Colonic mucosa (tissue), 4 donors: ENCODE measurements around the gene RRAS. TPM values are rescaled to one million over a fixed set of nuclear protein-coding genes. Genes with fewer than 3 reads are reported as not detected.

Experiments used
- DNase-seq: peaks from one replicate; pipeline ENCODE4 v3.0.0-alpha.2; 2020
- H3K27ac ChIP-seq: fragments of 200-600 bp; one replicate; pipeline ENCODE4 v1.8.0; 2021
- H3K27me3 ChIP-seq: fragments of 200-600 bp; one replicate; pipeline ENCODE4 v1.8.0; 2021
- H3K36me3 ChIP-seq: fragments of 200-600 bp; one replicate; pipeline ENCODE4 v1.8.0; 2021
- H3K4me1 ChIP-seq: fragments of 200-600 bp; one replicate; pipeline ENCODE4 v1.8.0; 2021; ENCODE audit warnings: mild to moderate bottlenecking
- H3K4me3 ChIP-seq: fragments of 200-600 bp; one replicate; pipeline ENCODE4 v1.8.0; 2021
- H3K9ac ChIP-seq, 2 donors: one replicate each; pipeline ENCODE4 v1.7.0; 2013; ENCODE audit warnings: control low read depth in 2 of 2, low read depth in 2 of 2, low read length in 2 of 2
- H3K9me3 ChIP-seq: fragments of 200-600 bp; one replicate; pipeline ENCODE4 v1.8.0; 2021
- intact Hi-C: fragments of 100-400 bp; cut with DNase I; formaldehyde crosslinking; loops from one replicate; pipeline ENCODE4 v1.14.1; 2022
- total RNA-seq, 2 donors: library from RNA; stranded (reverse); fragmentation: NEBNext Ultra II Directional in 1 of 2; extraction: Animal tissue kit (Norgen Biotek cat#: 25700) in 1 of 2; gene quantifications; one replicate each; pipeline ENCODE4 v1.2.1, GENCODE V29; 2021
- TF ChIP-seq, protein P1 (sequence below): fragments of 200-600 bp; IDR thresholded peaks from one replicate; pipeline ENCODE4 v1.8.0; 2022; ENCODE audit warnings: antibody characterized with exemption, mild to moderate bottlenecking
- donor health status: healthy.
- donor health status: DM: no; HTN: no; CAD: no.
- donor health status: DM: no; HTN: no; CAD: no.

The RRAS gene
- total RNA-seq, 2 donors from 2014 or later = 45.7 to 62.2 TPM

DNA sequence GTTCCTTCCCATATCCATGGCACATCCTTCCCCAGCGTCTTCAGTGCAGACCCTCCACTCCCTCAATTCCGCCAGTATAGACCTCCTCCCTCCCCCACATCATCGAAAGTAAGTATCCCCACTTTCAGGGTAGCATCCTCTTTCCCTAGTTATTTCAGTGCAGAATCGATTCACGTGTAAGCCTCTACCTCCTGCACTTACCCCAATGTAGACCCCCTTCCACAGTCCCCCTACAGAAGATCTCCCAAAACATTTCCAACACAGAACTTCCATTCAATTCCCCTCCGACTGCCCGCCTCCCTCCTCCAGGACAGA lies 25.1 kb upstream of the RRAS start:
- no peak for DNase-seq
- intact Hi-C loops = no loop called here
- TF ChIP-seq, protein P1, sequence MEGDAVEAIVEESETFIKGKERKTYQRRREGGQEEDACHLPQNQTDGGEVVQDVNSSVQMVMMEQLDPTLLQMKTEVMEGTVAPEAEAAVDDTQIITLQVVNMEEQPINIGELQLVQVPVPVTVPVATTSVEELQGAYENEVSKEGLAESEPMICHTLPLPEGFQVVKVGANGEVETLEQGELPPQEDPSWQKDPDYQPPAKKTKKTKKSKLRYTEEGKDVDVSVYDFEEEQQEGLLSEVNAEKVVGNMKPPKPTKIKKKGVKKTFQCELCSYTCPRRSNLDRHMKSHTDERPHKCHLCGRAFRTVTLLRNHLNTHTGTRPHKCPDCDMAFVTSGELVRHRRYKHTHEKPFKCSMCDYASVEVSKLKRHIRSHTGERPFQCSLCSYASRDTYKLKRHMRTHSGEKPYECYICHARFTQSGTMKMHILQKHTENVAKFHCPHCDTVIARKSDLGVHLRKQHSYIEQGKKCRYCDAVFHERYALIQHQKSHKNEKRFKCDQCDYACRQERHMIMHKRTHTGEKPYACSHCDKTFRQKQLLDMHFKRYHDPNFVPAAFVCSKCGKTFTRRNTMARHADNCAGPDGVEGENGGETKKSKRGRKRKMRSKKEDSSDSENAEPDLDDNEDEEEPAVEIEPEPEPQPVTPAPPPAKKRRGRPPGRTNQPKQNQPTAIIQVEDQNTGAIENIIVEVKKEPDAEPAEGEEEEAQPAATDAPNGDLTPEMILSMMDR = no peak

DNA sequence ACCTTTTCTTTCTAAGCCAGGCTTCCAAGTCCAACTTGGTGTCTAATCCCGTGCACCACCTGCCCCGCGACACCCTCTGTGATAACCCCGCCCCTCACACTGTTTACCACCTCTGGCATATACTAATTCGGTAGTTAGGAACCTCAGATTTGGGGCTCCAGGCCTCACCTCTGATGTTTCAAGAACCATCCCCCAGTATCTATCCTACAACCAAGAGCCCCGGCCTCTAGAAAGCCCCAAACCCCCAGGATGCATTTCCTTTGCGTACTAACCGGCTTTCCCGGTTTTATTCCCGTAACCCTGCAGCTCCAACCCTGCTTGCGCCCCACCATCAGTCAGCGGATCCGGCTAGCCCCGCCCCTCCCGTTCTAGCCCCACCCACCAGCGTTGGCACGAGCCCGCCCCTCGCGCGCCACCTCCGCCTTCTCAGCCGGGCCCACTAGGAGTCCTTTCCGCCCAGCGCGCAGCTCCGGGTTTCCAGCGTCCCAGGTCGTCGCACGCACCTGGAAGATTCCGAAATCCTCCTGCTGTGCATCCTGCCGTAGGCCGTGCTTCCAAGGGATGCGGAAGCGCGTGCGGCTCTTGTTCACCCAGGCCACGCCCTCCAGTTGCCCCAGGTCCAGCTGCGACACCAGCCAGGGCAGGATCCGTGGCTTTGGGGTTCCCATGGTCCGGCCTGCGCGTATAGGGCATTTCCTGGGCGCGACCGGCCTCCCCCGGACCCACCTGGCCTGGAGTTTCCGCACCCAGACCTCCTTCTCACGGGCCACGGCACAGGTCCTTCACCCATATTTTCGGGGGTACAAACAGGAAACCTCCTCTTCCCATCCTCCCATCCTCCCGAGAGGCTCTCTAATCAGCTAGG lies 24.5 kb upstream of the RRAS start:
- Histone ChIP-seq H3K27ac (peak overlapping the region; percentile 91), H3K4me3 (peak overlapping the region; percentile 60), H3K9me3 (no peaks in the 10 kb centered on the region), H3K9ac (peak overlapping the region; percentile 85 to 100), H3K4me1 (peaks cover 12% of the 10 kb centered on the region), H3K36me3 (no peaks in the 10 kb centered on the region), H3K27me3 (no peaks in the 10 kb centered on the region)
- peak; percentile 97 for DNase-seq
- intact Hi-C loops = no loop called here
- TF ChIP-seq, protein P1 = no peak

More for the DNA sequence above, 25.1 kb upstream of the RRAS start:
- peak overlapping the region; percentile 85 to 100 for H3K9ac ChIP-seq
- H3K4me3 ChIP-seq = peak overlapping the region; percentile 60
- H3K27ac ChIP-seq = peak overlapping the region; percentile 91
- H3K27me3 ChIP-seq = no peaks in the 10 kb centered on the region
- H3K9me3 ChIP-seq = no peaks in the 10 kb centered on the region
- peaks cover 12% of the 10 kb centered on the region for H3K4me1 ChIP-seq
- no peaks in the 10 kb centered on the region for H3K36me3 ChIP-seq

DNA sequence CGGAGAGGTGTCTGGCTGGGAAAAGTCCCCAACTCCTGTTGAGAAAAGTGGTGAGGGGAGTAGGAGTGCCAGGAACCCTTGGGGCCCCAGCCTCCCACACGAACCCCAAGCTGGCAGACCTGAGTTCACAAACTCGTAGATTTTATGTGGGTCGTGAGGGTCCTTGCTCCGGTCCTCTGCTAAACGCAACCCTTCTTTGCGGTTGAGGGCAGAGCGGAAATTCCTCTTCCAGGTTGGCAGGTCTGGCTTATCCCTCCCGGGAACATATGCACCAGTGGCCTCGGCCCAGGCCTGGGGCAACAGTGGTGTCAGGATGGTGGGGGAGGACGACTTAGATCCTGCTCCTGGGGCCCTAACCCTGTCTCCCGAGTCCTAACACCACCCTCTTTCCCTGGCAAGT lies 23.3 kb upstream of the RRAS start:
- Histone ChIP-seq H3K4me3 (no peak overlapping the region), H3K4me1 (peaks cover 12% of the 10 kb centered on the region), H3K27ac (no peak overlapping the region), H3K27me3 (no peaks in the 10 kb centered on the region), H3K9ac (no peak overlapping the region), H3K9me3 (no peaks in the 10 kb centered on the region), H3K36me3 (peaks cover 4% of the 10 kb centered on the region)
- TF ChIP-seq, protein P1 = no peak
- DNase-seq = no peak
- intact Hi-C loops = no loop called here

DNA sequence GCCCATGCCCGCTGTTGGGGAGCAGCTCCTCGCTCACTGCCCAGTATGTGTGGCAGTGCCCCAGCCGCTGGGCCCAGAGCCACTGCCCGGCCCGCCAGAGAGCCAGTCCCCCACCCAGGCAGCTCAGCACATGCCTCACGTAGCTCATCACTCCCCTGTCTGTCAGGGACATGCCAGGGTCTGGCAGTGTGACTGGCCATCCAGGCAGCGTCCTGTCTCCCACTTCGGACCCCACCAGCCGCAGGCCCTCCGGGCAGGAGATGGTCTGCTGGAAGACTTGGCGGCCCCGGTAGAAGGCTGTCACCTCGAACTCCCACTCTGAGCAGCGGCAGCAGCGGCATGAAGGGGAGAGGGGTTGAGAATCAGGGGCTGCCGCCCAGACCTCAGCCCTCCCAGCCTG lies 22.1 kb upstream of the RRAS start:
- peaks cover 4% of the 10 kb centered on the region for H3K36me3 ChIP-seq
- no peak overlapping the region for H3K27ac ChIP-seq
- H3K4me3 ChIP-seq = no peak overlapping the region
- H3K9ac ChIP-seq = no peak overlapping the region
- intact Hi-C loops = no loop called here
- no peaks in the 10 kb centered on the region for H3K27me3 ChIP-seq
- TF ChIP-seq, protein P1 = no peak
- peaks cover 12% of the 10 kb centered on the region for H3K4me1 ChIP-seq
- no peak for DNase-seq
- no peaks in the 10 kb centered on the region for H3K9me3 ChIP-seq

DNA sequence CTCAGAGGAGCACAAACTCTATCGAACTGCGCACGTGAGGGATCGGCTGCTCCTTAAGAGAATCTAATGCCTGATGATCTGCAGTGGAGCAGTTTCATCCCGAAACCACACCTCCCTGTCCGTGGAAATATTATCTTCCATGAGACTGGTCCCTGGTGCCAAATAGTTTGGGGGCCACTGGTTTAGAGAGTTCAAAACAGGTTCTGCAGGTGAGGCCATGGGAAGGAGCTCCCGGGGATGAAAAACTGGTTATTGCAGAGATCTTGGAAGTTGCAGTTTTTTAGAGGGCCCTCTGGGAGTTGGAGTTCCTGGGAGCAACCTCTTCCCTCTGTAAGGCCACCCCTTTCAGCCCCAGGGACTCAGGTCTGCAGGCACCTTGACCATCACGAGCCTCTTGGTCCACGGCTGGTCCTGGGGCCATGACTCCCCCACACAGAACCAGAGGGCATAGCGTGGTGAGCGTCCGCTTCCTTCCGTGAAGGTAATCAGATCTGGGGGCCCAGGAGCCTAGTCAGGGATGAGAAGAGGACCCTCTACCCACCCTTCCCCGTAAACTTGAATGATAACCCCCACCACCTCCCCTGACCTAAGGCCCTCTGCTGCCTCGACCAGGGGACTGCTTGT lies 20.5 kb upstream of the RRAS start:
- intact Hi-C loops = no loop called here
- no peak overlapping the region for H3K9ac ChIP-seq

More for the DNA sequence above, 20.5 kb upstream of the RRAS start:
- no peak overlapping the region for H3K27ac ChIP-seq
- H3K9me3 ChIP-seq = no peaks in the 10 kb centered on the region
- TF ChIP-seq, protein P1 = no peak
- H3K4me1 ChIP-seq = peaks cover 5% of the 10 kb centered on the region
- no peak overlapping the region for H3K4me3 ChIP-seq
- peaks cover 15% of the 10 kb centered on the region for H3K36me3 ChIP-seq
- no peak for DNase-seq
- H3K27me3 ChIP-seq = no peaks in the 10 kb centered on the region
